Spleen (tissue), 7 donors: ENCODE data around the gene KCNJ13.

ENCODE experiments used
- CTCF ChIP-seq, 11 experiments: fragments of 200-600 bp in 7 of 11; fragments of 450-650 bp in 4 of 11; sonication (generic) in 4 of 11; IDR thresholded peaks in 8 of 11; conservative IDR thresholded peaks in 3 of 11; 1 replicate in 7 of 11; 2 replicates in 4 of 11; pipeline versions ENCODE4 v1.4.0 to v1.8.0; 2016 to 2021; ENCODE audit warnings: antibody characterized with exemption in 11 of 11, inconsistent platforms in 4 of 11, mild to moderate bottlenecking in 1 of 11
- POLR2A ChIP-seq, 3 donors: fragments of 450-650 bp; IDR thresholded peaks; one replicate each; pipeline ENCODE4 v1.5.1; 2017; ENCODE audit warnings: antibody characterized with exemption in 3 of 3, mild to moderate bottlenecking in 1 of 3
- POLR2AphosphoS5 ChIP-seq, 3 donors: sonication (generic); formaldehyde crosslinking; IDR thresholded peaks; one replicate each; pipeline ENCODE4 v1.5.1; 2017; ENCODE audit warnings: antibody characterized with exemption in 3 of 3
- donor health status: DM: no; HTN: no; CAD: no; lungs with moderate emphysema.
- donor health status: DM: no; HTN: no; CAD: no.
- donor health status: DM: no; HTN: no; CAD: no.

GRCh38 chr2:232787806-232788205 is 11.4 kb upstream of the KCNJ13 start:
- no peak for TF ChIP-seq CTCF (IDR thresholded peaks at IDR 0.05 in 8 of 11, conservative IDR thresholded peaks at IDR 0.05 in 3 of 11)
- no peak for TF ChIP-seq POLR2AphosphoS5 (IDR thresholded peaks at IDR 0.05)
- TF ChIP-seq POLR2A (IDR thresholded peaks at IDR 0.05), result no peak
